GM12878 (cell line): Measurements from ENCODE around the gene DNAJC28. TPM values are rescaled to one million over a fixed set of nuclear protein-coding genes. Genes with fewer than 3 reads are reported as not detected.
A peak's percentile ranks its signal among the peaks of the same experiment; 100 is the strongest.

Source experiments
- CREM ChIP-seq: IDR thresholded peaks from 2 replicates; pipeline ENCODE4 v1.6.1; 2014; ENCODE audit warnings: antibody characterized with exemption, low read depth
- EED ChIP-seq: sonication (generic); IDR thresholded peaks from 2 replicates; pipeline ENCODE4 v1.6.1; 2016; ENCODE audit warnings: antibody characterized with exemption, low read depth
- EZH2 ChIP-seq: IDR thresholded peaks from 2 replicates; pipeline ENCODE4 v1.6.1; 2012; ENCODE audit warnings: low read depth, mild to moderate bottlenecking, control low read depth, inconsistent platforms, low read length, borderline replicate concordance; ENCODE audit not compliant: control insufficient read depth
- JUND ChIP-seq: IDR thresholded peaks from 2 replicates; pipeline ENCODE4 v1.6.1; 2012; ENCODE audit warnings: low read depth, mild to moderate bottlenecking, low read length, improper control_type of control experiment, moderate library complexity
- PML ChIP-seq: IDR thresholded peaks from 2 replicates; pipeline ENCODE4 v1.6.1; 2012; ENCODE audit warnings: low read length, inconsistent platforms
- RBBP5 ChIP-seq: fragments of 200-600 bp; sonication (generic); conservative IDR thresholded peaks from 2 replicates; pipeline ENCODE4 v1.6.1; 2016
- SIN3A ChIP-seq: IDR thresholded peaks from 2 replicates; pipeline ENCODE4 v1.6.1; 2012; ENCODE audit warnings: low read depth, low read length, improper control_type of control experiment
- WRNIP1 ChIP-seq: IDR thresholded peaks from 2 replicates; pipeline ENCODE4 v1.6.1; 2011; ENCODE audit warnings: low read depth, low read length, improper control_type of control experiment, borderline replicate concordance
- YY1 ChIP-seq: IDR thresholded peaks from 2 replicates; pipeline ENCODE4 v1.6.1; 2011; ENCODE audit warnings: low read depth, mild to moderate bottlenecking, low read length
- ZBTB4 ChIP-seq: fragments of 450-650 bp; formaldehyde crosslinking; IDR thresholded peaks from 2 replicates; pipeline ENCODE4 v1.4.0; 2022; ENCODE audit warnings: mild to moderate bottlenecking, moderate library complexity
- polyA plus RNA-seq, 11 experiments: library from polyadenylated mRNA; depleted of rRNA in 4 of 11; unstranded in 6 of 11; stranded (reverse) in 5 of 11; fragments of >200 nt; fragmentation: Nextera tagmentation in 4 of 11; fragmentation: Illumina TruSeq in 1 of 11; extraction: Ambion mirVana in 4 of 11; extraction: Trizol in 1 of 11; gene quantifications; 1 replicate in 1 of 11; 2 replicates in 10 of 11; pipeline versions ENCODE4 v1.2.1 to v1.2.3, GENCODE V29; 2011 to 2016; ENCODE audit warnings: inconsistent platforms in 2 of 11, missing spikeins in 2 of 11, low read depth in 1 of 11
- total RNA-seq, 4 experiments: library from RNA; depleted of rRNA in 3 of 4; stranded (reverse); fragments of >200 nt in 3 of 4; fragmentation: Illumina TruSeq in 1 of 4; extraction: Trizol in 1 of 4; gene quantifications; 2 replicates each; pipeline versions ENCODE4 v1.2.1 to v1.2.3, GENCODE V29; 2013 to 2021
- TF ChIP-seq, protein P1 (sequence below): IDR thresholded peaks from 2 replicates; pipeline ENCODE4 v1.6.1; 2011; ENCODE audit warnings: low read depth, low read length, improper control_type of control experiment, borderline replicate concordance
- TF ChIP-seq, protein P2 (sequence below): fragments of 450-650 bp; formaldehyde crosslinking; IDR thresholded peaks from 2 replicates; pipeline ENCODE4 v1.5.0; 2022; ENCODE audit warnings: mild to moderate bottlenecking, missing genetic modification characterization
- TF ChIP-seq, protein P3 (sequence below): fragments of 150-350 bp; IDR thresholded peaks from 2 replicates; pipeline ENCODE4 v1.6.1; 2016; ENCODE audit warnings: low read depth, low read length
- TF ChIP-seq, protein P4 (sequence below): fragments of 450-650 bp; IDR thresholded peaks from 2 replicates; pipeline ENCODE4 v1.6.1; 2018; ENCODE audit warnings: mild to moderate bottlenecking, low read depth, moderate library complexity; ENCODE audit not compliant: partially characterized antibody

The DNAJC28 gene
- total and polyA plus RNA-seq, 10 of the 15 experiments (the other 5 are each of a cell fraction or from before 2014, with no cell fraction given): 0.26 to 0.77 (median 0.54) TPM

DNA sequence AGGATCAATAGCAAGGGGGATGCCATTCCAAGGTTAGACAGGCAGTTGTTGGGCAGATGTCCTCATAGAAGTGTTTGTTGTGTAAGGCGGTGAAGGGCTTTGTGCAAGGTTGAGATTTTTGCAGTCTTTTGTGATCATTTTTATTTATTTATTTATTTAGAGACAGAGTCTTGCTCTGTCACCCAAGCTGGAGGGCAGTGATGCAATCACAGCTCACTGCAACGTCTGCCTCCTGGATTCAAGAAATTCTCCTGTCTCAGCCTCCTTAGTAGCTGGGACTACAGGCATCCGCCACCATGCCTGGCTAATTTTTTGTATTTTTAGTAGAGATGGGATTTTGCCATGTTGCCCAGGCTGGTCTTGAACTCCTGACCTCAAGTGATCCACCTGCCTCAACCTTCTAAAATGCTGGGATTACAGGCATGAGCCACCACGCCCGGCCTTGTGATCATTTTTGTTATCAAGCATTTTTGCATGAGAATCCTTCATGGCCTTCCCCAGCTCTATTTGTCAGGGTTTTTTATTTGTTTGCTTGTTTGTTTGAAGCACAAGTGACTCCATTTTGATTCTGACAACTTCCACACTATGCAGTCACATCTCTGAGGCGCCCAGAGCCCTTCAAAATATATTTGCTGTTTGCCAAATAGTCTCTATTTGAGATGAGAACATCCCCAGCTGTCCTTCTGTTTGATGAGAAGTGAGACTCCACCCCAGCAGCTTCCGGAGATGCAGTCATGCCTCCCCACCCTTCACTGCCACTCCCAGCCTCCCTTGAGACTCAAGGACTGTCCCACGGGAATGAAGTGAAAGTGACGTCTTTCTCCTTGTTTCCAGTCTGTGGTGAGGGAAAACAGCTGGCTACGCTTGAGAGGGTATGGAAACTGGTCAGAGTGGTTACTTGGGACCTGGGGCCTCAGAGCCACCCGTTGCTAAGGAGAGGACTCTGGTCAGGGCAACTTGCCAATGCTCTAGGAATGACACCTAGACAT lies 49.7 kb downstream of the DNAJC28 start (continued):
- TF ChIP-seq ZBTB4 (peak; percentile 99), WRNIP1 (no peak), PML (peak; percentile 62), CREM (peak; percentile 85), YY1 (peak; percentile 70), EED (peak; percentile 100), SIN3A (no peak), JUND (no peak), RBBP5 (no peak), EZH2 (no peak)
- TF ChIP-seq, protein P1, sequence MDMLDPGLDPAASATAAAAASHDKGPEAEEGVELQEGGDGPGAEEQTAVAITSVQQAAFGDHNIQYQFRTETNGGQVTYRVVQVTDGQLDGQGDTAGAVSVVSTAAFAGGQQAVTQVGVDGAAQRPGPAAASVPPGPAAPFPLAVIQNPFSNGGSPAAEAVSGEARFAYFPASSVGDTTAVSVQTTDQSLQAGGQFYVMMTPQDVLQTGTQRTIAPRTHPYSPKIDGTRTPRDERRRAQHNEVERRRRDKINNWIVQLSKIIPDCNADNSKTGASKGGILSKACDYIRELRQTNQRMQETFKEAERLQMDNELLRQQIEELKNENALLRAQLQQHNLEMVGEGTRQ: no peak
- TF ChIP-seq, protein P2, sequence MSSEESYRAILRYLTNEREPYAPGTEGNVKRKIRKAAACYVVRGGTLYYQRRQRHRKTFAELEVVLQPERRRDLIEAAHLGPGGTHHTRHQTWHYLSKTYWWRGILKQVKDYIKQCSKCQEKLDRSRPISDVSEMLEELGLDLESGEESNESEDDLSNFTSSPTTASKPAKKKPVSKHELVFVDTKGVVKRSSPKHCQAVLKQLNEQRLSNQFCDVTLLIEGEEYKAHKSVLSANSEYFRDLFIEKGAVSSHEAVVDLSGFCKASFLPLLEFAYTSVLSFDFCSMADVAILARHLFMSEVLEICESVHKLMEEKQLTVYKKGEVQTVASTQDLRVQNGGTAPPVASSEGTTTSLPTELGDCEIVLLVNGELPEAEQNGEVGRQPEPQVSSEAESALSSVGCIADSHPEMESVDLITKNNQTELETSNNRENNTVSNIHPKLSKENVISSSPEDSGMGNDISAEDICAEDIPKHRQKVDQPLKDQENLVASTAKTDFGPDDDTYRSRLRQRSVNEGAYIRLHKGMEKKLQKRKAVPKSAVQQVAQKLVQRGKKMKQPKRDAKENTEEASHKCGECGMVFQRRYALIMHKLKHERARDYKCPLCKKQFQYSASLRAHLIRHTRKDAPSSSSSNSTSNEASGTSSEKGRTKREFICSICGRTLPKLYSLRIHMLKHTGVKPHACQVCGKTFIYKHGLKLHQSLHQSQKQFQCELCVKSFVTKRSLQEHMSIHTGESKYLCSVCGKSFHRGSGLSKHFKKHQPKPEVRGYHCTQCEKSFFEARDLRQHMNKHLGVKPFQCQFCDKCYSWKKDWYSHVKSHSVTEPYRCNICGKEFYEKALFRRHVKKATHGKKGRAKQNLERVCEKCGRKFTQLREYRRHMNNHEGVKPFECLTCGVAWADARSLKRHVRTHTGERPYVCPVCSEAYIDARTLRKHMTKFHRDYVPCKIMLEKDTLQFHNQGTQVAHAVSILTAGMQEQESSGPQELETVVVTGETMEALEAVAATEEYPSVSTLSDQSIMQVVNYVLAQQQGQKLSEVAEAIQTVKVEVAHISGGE (CRISPR knock-in tag): 0 out of 2 replicates have a peak, but pooled peaks have one; percentile 45
- TF ChIP-seq, protein P3, sequence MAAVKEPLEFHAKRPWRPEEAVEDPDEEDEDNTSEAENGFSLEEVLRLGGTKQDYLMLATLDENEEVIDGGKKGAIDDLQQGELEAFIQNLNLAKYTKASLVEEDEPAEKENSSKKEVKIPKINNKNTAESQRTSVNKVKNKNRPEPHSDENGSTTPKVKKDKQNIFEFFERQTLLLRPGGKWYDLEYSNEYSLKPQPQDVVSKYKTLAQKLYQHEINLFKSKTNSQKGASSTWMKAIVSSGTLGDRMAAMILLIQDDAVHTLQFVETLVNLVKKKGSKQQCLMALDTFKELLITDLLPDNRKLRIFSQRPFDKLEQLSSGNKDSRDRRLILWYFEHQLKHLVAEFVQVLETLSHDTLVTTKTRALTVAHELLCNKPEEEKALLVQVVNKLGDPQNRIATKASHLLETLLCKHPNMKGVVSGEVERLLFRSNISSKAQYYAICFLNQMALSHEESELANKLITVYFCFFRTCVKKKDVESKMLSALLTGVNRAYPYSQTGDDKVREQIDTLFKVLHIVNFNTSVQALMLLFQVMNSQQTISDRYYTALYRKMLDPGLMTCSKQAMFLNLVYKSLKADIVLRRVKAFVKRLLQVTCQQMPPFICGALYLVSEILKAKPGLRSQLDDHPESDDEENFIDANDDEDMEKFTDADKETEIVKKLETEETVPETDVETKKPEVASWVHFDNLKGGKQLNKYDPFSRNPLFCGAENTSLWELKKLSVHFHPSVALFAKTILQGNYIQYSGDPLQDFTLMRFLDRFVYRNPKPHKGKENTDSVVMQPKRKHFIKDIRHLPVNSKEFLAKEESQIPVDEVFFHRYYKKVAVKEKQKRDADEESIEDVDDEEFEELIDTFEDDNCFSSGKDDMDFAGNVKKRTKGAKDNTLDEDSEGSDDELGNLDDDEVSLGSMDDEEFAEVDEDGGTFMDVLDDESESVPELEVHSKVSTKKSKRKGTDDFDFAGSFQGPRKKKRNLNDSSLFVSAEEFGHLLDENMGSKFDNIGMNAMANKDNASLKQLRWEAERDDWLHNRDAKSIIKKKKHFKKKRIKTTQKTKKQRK: no peak
- TF ChIP-seq, protein P4, sequence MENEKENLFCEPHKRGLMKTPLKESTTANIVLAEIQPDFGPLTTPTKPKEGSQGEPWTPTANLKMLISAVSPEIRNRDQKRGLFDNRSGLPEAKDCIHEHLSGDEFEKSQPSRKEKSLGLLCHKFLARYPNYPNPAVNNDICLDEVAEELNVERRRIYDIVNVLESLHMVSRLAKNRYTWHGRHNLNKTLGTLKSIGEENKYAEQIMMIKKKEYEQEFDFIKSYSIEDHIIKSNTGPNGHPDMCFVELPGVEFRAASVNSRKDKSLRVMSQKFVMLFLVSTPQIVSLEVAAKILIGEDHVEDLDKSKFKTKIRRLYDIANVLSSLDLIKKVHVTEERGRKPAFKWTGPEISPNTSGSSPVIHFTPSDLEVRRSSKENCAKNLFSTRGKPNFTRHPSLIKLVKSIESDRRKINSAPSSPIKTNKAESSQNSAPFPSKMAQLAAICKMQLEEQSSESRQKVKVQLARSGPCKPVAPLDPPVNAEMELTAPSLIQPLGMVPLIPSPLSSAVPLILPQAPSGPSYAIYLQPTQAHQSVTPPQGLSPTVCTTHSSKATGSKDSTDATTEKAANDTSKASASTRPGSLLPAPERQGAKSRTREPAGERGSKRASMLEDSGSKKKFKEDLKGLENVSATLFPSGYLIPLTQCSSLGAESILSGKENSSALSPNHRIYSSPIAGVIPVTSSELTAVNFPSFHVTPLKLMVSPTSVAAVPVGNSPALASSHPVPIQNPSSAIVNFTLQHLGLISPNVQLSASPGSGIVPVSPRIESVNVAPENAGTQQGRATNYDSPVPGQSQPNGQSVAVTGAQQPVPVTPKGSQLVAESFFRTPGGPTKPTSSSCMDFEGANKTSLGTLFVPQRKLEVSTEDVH: no peak
